Measurements from ENCODE around the gene FKBP10. TPM values are rescaled to one million over a fixed set of nuclear protein-coding genes. Genes with fewer than 3 reads are reported as not detected.

FKBP10 gene
- total RNA-seq, 2 donors from 2014 or later: 179 to 291 TPM

DNA sequence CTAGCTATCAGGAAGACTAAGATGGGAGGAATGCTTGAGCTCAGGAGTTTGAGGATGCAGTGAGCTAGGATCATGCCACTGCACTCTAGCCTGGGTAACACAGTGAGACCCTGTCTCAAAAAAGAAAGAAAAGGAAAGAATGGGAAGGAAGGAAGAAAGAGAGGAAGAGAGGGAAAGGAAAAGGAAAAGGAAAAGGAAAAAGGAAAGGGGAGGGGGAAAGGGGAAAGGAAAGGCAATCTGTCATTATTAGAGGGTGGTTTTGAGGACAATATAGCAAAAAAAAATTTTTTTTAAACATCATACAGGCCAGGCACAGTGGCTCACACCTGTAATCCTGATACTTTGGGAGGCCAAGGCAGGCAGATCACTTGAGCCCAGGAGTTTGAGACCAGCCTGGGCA lies 46.7 kb upstream of the FKBP10 start:
- no peak for DNase-seq
- Mint-ChIP-seq H3K4me3 (no peak overlapping the region), H3K4me1 (no peaks in the 10 kb centered on the region), H3K36me3 (ENCODE audit: low read depth) (peaks cover 86% of the 10 kb centered on the region), H3K27me3 (ENCODE audit: insufficient read depth) (no peaks in the 10 kb centered on the region), H3K9me3 (no peaks in the 10 kb centered on the region), H3K27ac (no peak overlapping the region)
- no peaks in the 10 kb centered on the region for H3K9me3 ChIP-seq (ENCODE audit: control insufficient read depth, low read length)
- no peak overlapping the region for H3K4me3 ChIP-seq (ENCODE audit: low read length)
- no peak overlapping the region for H3K9ac ChIP-seq (ENCODE audit: extremely low read depth, low read length, poor library complexity, severe bottlenecking)
- no peak overlapping the region for H3K27ac ChIP-seq (ENCODE audit: low read depth, low read length)
- H3K27me3 ChIP-seq (ENCODE audit: control insufficient read depth, insufficient read depth, low read length, poor library complexity, severe bottlenecking): no peaks in the 10 kb centered on the region
- H3K36me3 ChIP-seq (ENCODE audit: control insufficient read depth, insufficient read depth, low read length): peaks cover 85% of the 10 kb centered on the region
- TF ChIP-seq, protein P1, sequence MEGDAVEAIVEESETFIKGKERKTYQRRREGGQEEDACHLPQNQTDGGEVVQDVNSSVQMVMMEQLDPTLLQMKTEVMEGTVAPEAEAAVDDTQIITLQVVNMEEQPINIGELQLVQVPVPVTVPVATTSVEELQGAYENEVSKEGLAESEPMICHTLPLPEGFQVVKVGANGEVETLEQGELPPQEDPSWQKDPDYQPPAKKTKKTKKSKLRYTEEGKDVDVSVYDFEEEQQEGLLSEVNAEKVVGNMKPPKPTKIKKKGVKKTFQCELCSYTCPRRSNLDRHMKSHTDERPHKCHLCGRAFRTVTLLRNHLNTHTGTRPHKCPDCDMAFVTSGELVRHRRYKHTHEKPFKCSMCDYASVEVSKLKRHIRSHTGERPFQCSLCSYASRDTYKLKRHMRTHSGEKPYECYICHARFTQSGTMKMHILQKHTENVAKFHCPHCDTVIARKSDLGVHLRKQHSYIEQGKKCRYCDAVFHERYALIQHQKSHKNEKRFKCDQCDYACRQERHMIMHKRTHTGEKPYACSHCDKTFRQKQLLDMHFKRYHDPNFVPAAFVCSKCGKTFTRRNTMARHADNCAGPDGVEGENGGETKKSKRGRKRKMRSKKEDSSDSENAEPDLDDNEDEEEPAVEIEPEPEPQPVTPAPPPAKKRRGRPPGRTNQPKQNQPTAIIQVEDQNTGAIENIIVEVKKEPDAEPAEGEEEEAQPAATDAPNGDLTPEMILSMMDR (conservative IDR thresholded peaks at IDR 0.05): no peak
- H3K4me1 ChIP-seq (ENCODE audit: control insufficient read depth, insufficient read depth, low read length): no peaks in the 10 kb centered on the region

GRCh38 chr17:41767324-41768042 lies 45.3 kb upstream of the FKBP10 start:
- no peaks in the 10 kb centered on the region for H3K27me3 ChIP-seq (ENCODE audit: control insufficient read depth, insufficient read depth, low read length, poor library complexity, severe bottlenecking)
- TF ChIP-seq, protein P1 (conservative IDR thresholded peaks at IDR 0.05): no peak
- H3K9me3 ChIP-seq (ENCODE audit: control insufficient read depth, low read length): no peaks in the 10 kb centered on the region
- H3K9ac ChIP-seq (ENCODE audit: extremely low read depth, low read length, poor library complexity, severe bottlenecking): no peak overlapping the region
- no peak overlapping the region for H3K27ac ChIP-seq (ENCODE audit: low read depth, low read length)
- WGBS, 2 experiments (ENCODE audit: insufficient coverage in 1 of 2, insufficient read length in 1 of 2): 94 to 95% methylated on average over 12 to 18 of the region's 18 CpGs
- Mint-ChIP-seq H3K9me3 (no peaks in the 10 kb centered on the region), H3K27me3 (ENCODE audit: insufficient read depth) (no peaks in the 10 kb centered on the region), H3K27ac (no peak overlapping the region), H3K4me3 (no peak overlapping the region), H3K36me3 (ENCODE audit: low read depth) (peaks cover 82% of the 10 kb centered on the region), H3K4me1 (no peaks in the 10 kb centered on the region)
- no peak for DNase-seq
- no peaks in the 10 kb centered on the region for H3K4me1 ChIP-seq (ENCODE audit: control insufficient read depth, insufficient read depth, low read length)
- peaks cover 87% of the 10 kb centered on the region for H3K36me3 ChIP-seq (ENCODE audit: control insufficient read depth, insufficient read depth, low read length)
- no peak overlapping the region for H3K4me3 ChIP-seq (ENCODE audit: low read length)

- Mint-ChIP-seq H3K27me3 (ENCODE audit: insufficient read depth) (no peaks in the 10 kb centered on the region), H3K36me3 (ENCODE audit: low read depth) (peaks cover 79% of the 10 kb centered on the region), H3K4me1 (peaks cover 6% of the 10 kb centered on the region), H3K9me3 (no peaks in the 10 kb centered on the region), H3K27ac (peak overlapping the region; percentile 4), H3K4me3 (no peak overlapping the region)
- Histone ChIP-seq H3K9me3 (ENCODE audit: control insufficient read depth, low read length) (no peaks in the 10 kb centered on the region), H3K36me3 (ENCODE audit: control insufficient read depth, insufficient read depth, low read length) (peaks cover 83% of the 10 kb centered on the region), H3K9ac (ENCODE audit: extremely low read depth, low read length, poor library complexity, severe bottlenecking) (no peak overlapping the region), H3K27me3 (ENCODE audit: control insufficient read depth, insufficient read depth, low read length, poor library complexity, severe bottlenecking) (no peaks in the 10 kb centered on the region), H3K4me1 (ENCODE audit: control insufficient read depth, insufficient read depth, low read length) (no peaks in the 10 kb centered on the region), H3K4me3 (ENCODE audit: low read length) (no peak overlapping the region), H3K27ac (ENCODE audit: low read depth, low read length) (no peak overlapping the region)
- 97% methylated on average over 16 to 23 of the region's 23 CpGs for WGBS, 2 experiments (ENCODE audit: insufficient coverage in 1 of 2, insufficient read length in 1 of 2)
- no peak for DNase-seq
- TF ChIP-seq, protein P1 (conservative IDR thresholded peaks at IDR 0.05): no peak
Measured at GRCh38 chr17:41768682-41769288, 44.0 kb upstream of the FKBP10 start.

Data from endodermal cell (in vitro differentiated cells).